Mesodermal cell (in vitro differentiated cells): ENCODE data around the gene PLK2.

Experiments
- H3K27ac ChIP-seq: 2 replicates; pipeline ENCODE4 v1.7.0; 2013; ENCODE audit warnings: mild to moderate bottlenecking, low read depth, low read length, moderate library complexity; ENCODE audit not compliant: severe bottlenecking
- H3K36me3 ChIP-seq: 2 replicates; pipeline ENCODE4 v1.7.1; 2013; ENCODE audit warnings: mild to moderate bottlenecking, low read length, moderate library complexity; ENCODE audit not compliant: control insufficient read depth, insufficient read depth
- H3K4me1 ChIP-seq: one replicate; pipeline ENCODE4 v1.7.1; 2013; ENCODE audit warnings: mild to moderate bottlenecking, low read length; ENCODE audit not compliant: insufficient read depth, control insufficient read depth, poor library complexity, severe bottlenecking
- H3K4me3 ChIP-seq: 2 replicates; pipeline ENCODE4 v1.7.0; 2013; ENCODE audit warnings: low read length, control low read depth, mild to moderate bottlenecking; ENCODE audit not compliant: insufficient read depth, poor library complexity, severe bottlenecking; ENCODE audit errors: extremely low read depth
- H3K9me3 ChIP-seq: 2 replicates; pipeline ENCODE4 v1.7.1; 2013; ENCODE audit warnings: mild to moderate bottlenecking, low read length, moderate library complexity; ENCODE audit not compliant: control insufficient read depth
- WGBS, 2 experiments: methylation state at CpG; one replicate each; pipeline ENCODE4 v1.1.5; 2013; ENCODE audit warnings: missing lambda C conversion rate in 2 of 2; ENCODE audit not compliant: insufficient coverage in 2 of 2; 5-methylcytosine and 5-hydroxymethylcytosine counted together

PLK2 gene

GRCh38 chr5:58450018-58450417 is 9.9 kb downstream of the PLK2 start:
- no peak overlapping the region for H3K27ac ChIP-seq
- 93 to 100% methylated on average over 1 to 2 of the region's 3 CpGs for WGBS, 2 experiments

GRCh38 chr5:58447226-58447625 is 12.7 kb downstream of the PLK2 start:
- no peaks in the 10 kb centered on the region for H3K4me1 ChIP-seq
- H3K9me3 ChIP-seq: no peaks in the 10 kb centered on the region
- no peaks in the 10 kb centered on the region for H3K36me3 ChIP-seq
- H3K27ac ChIP-seq: no peak overlapping the region
- no peak overlapping the region for H3K4me3 ChIP-seq
- 89 to 94% methylated on average over 1 to 2 of the region's 2 CpGs for WGBS, 2 experiments

More at GRCh38 chr5:58450018-58450417, 9.9 kb downstream of the PLK2 start:
- Histone ChIP-seq H3K36me3 (peaks cover 24% of the 10 kb centered on the region), H3K4me3 (no peak overlapping the region), H3K9me3 (no peaks in the 10 kb centered on the region), H3K4me1 (no peaks in the 10 kb centered on the region)

- no peak overlapping the region for H3K27ac ChIP-seq
- no peaks in the 10 kb centered on the region for H3K4me1 ChIP-seq
- no peaks in the 10 kb centered on the region for H3K36me3 ChIP-seq
- WGBS, 2 experiments: 91 to 96% methylated on average over 8 to 9 of the region's 10 CpGs
- H3K4me3 ChIP-seq: no peak overlapping the region
- H3K9me3 ChIP-seq: no peaks in the 10 kb centered on the region
Measured at GRCh38 chr5:58446024-58446423, 13.9 kb downstream of the PLK2 start.

- Histone ChIP-seq H3K27ac (no peak overlapping the region), H3K4me3 (no peak overlapping the region), H3K9me3 (no peaks in the 10 kb centered on the region), H3K4me1 (no peaks in the 10 kb centered on the region), H3K36me3 (no peaks in the 10 kb centered on the region)
Measured at GRCh38 chr5:58444805-58445204, 15.1 kb downstream of the PLK2 start.

GRCh38 chr5:58440901-58441460 is 18.9 kb downstream of the PLK2 start:
- no peaks in the 10 kb centered on the region for H3K36me3 ChIP-seq
- WGBS, 2 experiments: no CpG with 5 or more reads among the region's 3 CpGs
- no peak overlapping the region for H3K27ac ChIP-seq
- H3K4me3 ChIP-seq: no peak overlapping the region
- no peaks in the 10 kb centered on the region for H3K4me1 ChIP-seq
- no peaks in the 10 kb centered on the region for H3K9me3 ChIP-seq

- Histone ChIP-seq H3K36me3 (no peaks in the 10 kb centered on the region), H3K4me1 (no peaks in the 10 kb centered on the region), H3K9me3 (no peaks in the 10 kb centered on the region), H3K27ac (no peak overlapping the region), H3K4me3 (no peak overlapping the region)
- WGBS, 2 experiments: 95 to 100% methylated on average over 4 of the region's 5 CpGs
Measured at GRCh38 chr5:58439094-58439644, 20.7 kb downstream of the PLK2 start.

- Histone ChIP-seq H3K9me3 (no peaks in the 10 kb centered on the region), H3K36me3 (no peaks in the 10 kb centered on the region), H3K4me3 (no peak overlapping the region), H3K4me1 (no peaks in the 10 kb centered on the region), H3K27ac (no peak overlapping the region)
- WGBS, 2 experiments: 96 to 100% methylated on average over 3 of the region's 3 CpGs
Measured at GRCh38 chr5:58437661-58438060, 22.2 kb downstream of the PLK2 start.

- Histone ChIP-seq H3K36me3 (no peaks in the 10 kb centered on the region), H3K27ac (no peak overlapping the region), H3K4me3 (no peak overlapping the region), H3K4me1 (no peaks in the 10 kb centered on the region), H3K9me3 (no peaks in the 10 kb centered on the region)
- WGBS, 2 experiments: no CpG with 5 or more reads among the region's 2 CpGs
Measured at GRCh38 chr5:58431832-58432231, 28.1 kb downstream of the PLK2 start.

GRCh38 chr5:58412932-58413331 is 47.0 kb downstream of the PLK2 start:
- no peak overlapping the region for H3K4me3 ChIP-seq
- H3K4me1 ChIP-seq: peaks cover 27% of the 10 kb centered on the region
- H3K27ac ChIP-seq: no peak overlapping the region
- H3K36me3 ChIP-seq: no peaks in the 10 kb centered on the region
- WGBS, 2 experiments: no CpG with 5 or more reads among the region's 1 CpG
- H3K9me3 ChIP-seq: no peaks in the 10 kb centered on the region

- Histone ChIP-seq H3K9me3 (no peaks in the 10 kb centered on the region), H3K36me3 (no peaks in the 10 kb centered on the region), H3K27ac (no peak overlapping the region), H3K4me3 (no peak overlapping the region), H3K4me1 (peaks cover 27% of the 10 kb centered on the region)
- 90 to 100% methylated on average over 1 of the region's 2 CpGs for WGBS, 2 experiments
Measured at GRCh38 chr5:58412081-58412480, 47.8 kb downstream of the PLK2 start.

GRCh38 chr5:58411372-58411771 is 48.5 kb downstream of the PLK2 start:
- no CpG with 5 or more reads among the region's 1 CpG for WGBS, 2 experiments
- Histone ChIP-seq H3K4me1 (peaks cover 29% of the 10 kb centered on the region), H3K4me3 (no peak overlapping the region), H3K9me3 (no peaks in the 10 kb centered on the region), H3K36me3 (no peaks in the 10 kb centered on the region), H3K27ac (no peak overlapping the region)
